CD14-positive monocyte (primary cell): Measurements from ENCODE around the gene WNT11. TPM values are rescaled to one million over a fixed set of nuclear protein-coding genes. Genes with fewer than 3 reads are reported as not detected.

Source experiments
- DNase-seq, 3 donors: peaks; one replicate each; pipeline ENCODE4 v3.0.0-alpha.2; 2011 to 2022
- H2AFZ ChIP-seq: 2 replicates; pipeline ENCODE4 v1.6.0; 2012; ENCODE audit warnings: mild to moderate bottlenecking, low read depth, low read length, inconsistent platforms; ENCODE audit not compliant: insufficient read depth, poor library complexity, severe bottlenecking
- H3K27ac ChIP-seq, 2 donors: 1 replicate in 1 of 2; 2 replicates in 1 of 2; pipeline ENCODE4 v1.5.1; 2012 to 2013; ENCODE audit warnings: low read length in 2 of 2, control low read depth in 1 of 2, inconsistent platforms in 1 of 2, low read depth in 1 of 2, mild to moderate bottlenecking in 1 of 2
- H3K27me3 ChIP-seq, 2 donors: one replicate each; pipeline versions ENCODE4 v1.6.0 to v1.6.1; 2011 to 2013; ENCODE audit warnings: low read length in 2 of 2; ENCODE audit not compliant: control insufficient read depth in 2 of 2, insufficient read depth in 2 of 2
- H3K36me3 ChIP-seq, 2 donors: replicated peaks in 1 of 2; 1 replicate in 1 of 2; 2 replicates in 1 of 2; pipeline versions ENCODE4 v1.5.1 to v1.6.1; 2012 to 2013; ENCODE audit warnings: low read length in 2 of 2, control low read depth in 1 of 2, inconsistent platforms in 1 of 2, mild to moderate bottlenecking in 1 of 2; ENCODE audit not compliant: insufficient read depth in 2 of 2, control insufficient read depth in 1 of 2
- H3K4me1 ChIP-seq, 2 donors: 1 replicate in 1 of 2; 2 replicates in 1 of 2; pipeline versions ENCODE4 v1.5.1 to v1.6.1; 2012 to 2013; ENCODE audit warnings: low read length in 2 of 2, control low read depth in 1 of 2, inconsistent platforms in 1 of 2, mild to moderate bottlenecking in 1 of 2, moderate library complexity in 1 of 2; ENCODE audit not compliant: insufficient read depth in 2 of 2, control insufficient read depth in 1 of 2
- H3K4me2 ChIP-seq: replicated peaks from 2 replicates; pipeline ENCODE3; 2012; ENCODE audit warnings: low read length, moderate library complexity, mild to moderate bottlenecking; ENCODE audit not compliant: poor library complexity, severe bottlenecking; ENCODE audit errors: extremely low read depth
- H3K4me3 ChIP-seq, 3 experiments: fragments of 200-600 bp in 1 of 3; sonication (generic) in 1 of 3; replicated peaks in 1 of 3; 1 replicate in 2 of 3; 2 replicates in 1 of 3; pipeline ENCODE4 v1.5.1; 2011 to 2013; ENCODE audit warnings: low read length in 3 of 3, mild to moderate bottlenecking in 3 of 3, control low read depth in 2 of 3, low read depth in 2 of 3, inconsistent platforms in 1 of 3, moderate library complexity in 1 of 3
- H3K79me2 ChIP-seq: 2 replicates; pipeline ENCODE4 v1.6.0; 2012; ENCODE audit warnings: mild to moderate bottlenecking, control low read depth, inconsistent platforms, low read length, moderate library complexity; ENCODE audit not compliant: insufficient read depth
- H3K9ac ChIP-seq: 2 replicates; pipeline ENCODE4 v1.6.0; 2017; ENCODE audit warnings: low read length, mild to moderate bottlenecking; ENCODE audit not compliant: insufficient read depth, poor library complexity, severe bottlenecking
- H3K9me3 ChIP-seq, 2 donors: replicated peaks in 1 of 2; 1 replicate in 1 of 2; 2 replicates in 1 of 2; pipeline versions ENCODE4 v1.5.1 to v1.6.1; 2012 to 2013; ENCODE audit warnings: low read length in 2 of 2, control low read depth in 1 of 2; ENCODE audit not compliant: control insufficient read depth in 1 of 2, insufficient read depth in 1 of 2
- H4K20me1 ChIP-seq: 2 replicates; pipeline ENCODE4 v1.6.0; 2012; ENCODE audit warnings: mild to moderate bottlenecking, low read length, control low read depth, moderate library complexity; ENCODE audit not compliant: insufficient read depth
- H3K27ac Mint-ChIP-seq, 7 donors: one replicate each; pipeline ENCODE4 v1.8.0; 2020; ENCODE audit warnings: mild to moderate bottlenecking in 7 of 7, mixed read lengths in 7 of 7, moderate library complexity in 6 of 7, inconsistent platforms in 2 of 7
- H3K27me3 Mint-ChIP-seq, 3 donors: one replicate each; pipeline ENCODE4 v1.8.0; 2021 to 2022; ENCODE audit warnings: low read depth in 3 of 3, mild to moderate bottlenecking in 3 of 3, mixed read lengths in 3 of 3, moderate library complexity in 3 of 3, inconsistent platforms in 1 of 3
- H3K36me3 Mint-ChIP-seq, 2 donors: one replicate each; pipeline ENCODE4 v1.8.0; 2020; ENCODE audit warnings: mixed read lengths in 2 of 2, inconsistent platforms in 1 of 2, mild to moderate bottlenecking in 1 of 2
- H3K4me1 Mint-ChIP-seq: one replicate; pipeline ENCODE4 v1.8.0; 2020; ENCODE audit warnings: mild to moderate bottlenecking, mixed read lengths
- H3K4me3 Mint-ChIP-seq, 2 donors: one replicate each; pipeline ENCODE4 v1.8.0; 2020; ENCODE audit warnings: mild to moderate bottlenecking in 2 of 2, mixed read lengths in 2 of 2, moderate library complexity in 1 of 2
- H3K9me3 Mint-ChIP-seq, 7 donors: one replicate each; pipeline ENCODE4 v1.8.0; 2020 to 2022; ENCODE audit warnings: mixed read lengths in 7 of 7, mild to moderate bottlenecking in 6 of 7, moderate library complexity in 6 of 7, inconsistent platforms in 2 of 7
- WGBS: methylation state at CpG from one replicate; pipeline ENCODE4 v1.1.5; 2013; ENCODE audit warnings: missing lambda C conversion rate; ENCODE audit not compliant: insufficient coverage; 5-methylcytosine and 5-hydroxymethylcytosine counted together
- intact Hi-C, 2 donors: fragments of 100-400 bp; cut with micrococcal nuclease; formaldehyde crosslinking; loops; one replicate each; pipeline versions ENCODE4 v1.15.0 to v1.15.1; 2023
- polyA plus RNA-seq, 3 donors: library from polyadenylated mRNA; depleted of rRNA in 1 of 3; unstranded in 2 of 3; stranded (reverse) in 1 of 3; fragments of 300-500 nt in 2 of 3; fragments of >200 nt in 1 of 3; fragmentation: Illumina TruSeq in 2 of 3; gene quantifications; 1 replicate in 2 of 3; 2 replicates in 1 of 3; pipeline ENCODE4 v1.2.3, GENCODE V29; 2012 to 2021
- TF ChIP-seq, protein P1 (sequence below): fragments of 200-600 bp; IDR thresholded peaks from one replicate; pipeline ENCODE4 v1.8.0; 2022; ENCODE audit warnings: antibody characterized with exemption, mild to moderate bottlenecking

WNT11 gene
- polyA plus RNA-seq, 3 donors, result 0.09 to 0.24 (median 0.21) TPM

DNA sequence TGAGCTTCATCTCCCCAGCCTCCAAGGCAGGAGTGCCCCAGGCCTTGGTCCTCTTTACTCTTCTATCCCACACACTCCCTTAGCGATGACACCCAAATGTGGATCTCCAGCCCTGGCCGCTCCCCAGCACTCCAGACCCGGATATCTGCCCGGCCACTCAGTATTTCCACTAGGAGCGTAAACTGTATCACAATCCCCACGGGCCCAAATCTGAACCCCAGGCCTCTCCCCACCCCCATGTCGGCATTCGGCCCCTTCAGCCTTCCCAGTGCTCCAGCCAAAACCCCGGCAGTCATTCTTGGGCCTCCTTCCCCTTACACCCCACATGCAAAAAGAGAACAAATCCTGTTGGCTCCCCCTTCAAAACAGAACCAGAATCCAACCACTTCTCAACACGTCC is 20.8 kb downstream of the WNT11 start:
- Mint-ChIP-seq H3K4me1 (peaks cover 6% of the 10 kb centered on the region), H3K27me3 (peaks cover 2 to 6% (median 2%) of the 10 kb centered on the region in 3 donors), H3K36me3 (no peaks in the 10 kb centered on the region), H3K4me3 (no peak overlapping the region), H3K27ac (no peak overlapping the region), H3K9me3 (no peaks in the 10 kb centered on the region)
- H3K27ac ChIP-seq, result no peak overlapping the region
- no peaks in the 10 kb centered on the region for H3K27me3 ChIP-seq
- no peaks in the 10 kb centered on the region for H3K9me3 ChIP-seq
- H4K20me1 ChIP-seq, result no peaks in the 10 kb centered on the region
- 90% methylated on average over 10 of the region's 10 CpGs for WGBS
- H2AFZ ChIP-seq, result no peak overlapping the region
- intact Hi-C loops, result no loop called here
- DNase-seq, result no peak
- no peaks in the 10 kb centered on the region for H3K79me2 ChIP-seq
- no peak overlapping the region for H3K4me2 ChIP-seq
- no peak overlapping the region for H3K4me3 ChIP-seq
- H3K9ac ChIP-seq, result no peak overlapping the region
- no peaks in the 10 kb centered on the region for H3K4me1 ChIP-seq
- no peaks in the 10 kb centered on the region for H3K36me3 ChIP-seq
- TF ChIP-seq, protein P1, sequence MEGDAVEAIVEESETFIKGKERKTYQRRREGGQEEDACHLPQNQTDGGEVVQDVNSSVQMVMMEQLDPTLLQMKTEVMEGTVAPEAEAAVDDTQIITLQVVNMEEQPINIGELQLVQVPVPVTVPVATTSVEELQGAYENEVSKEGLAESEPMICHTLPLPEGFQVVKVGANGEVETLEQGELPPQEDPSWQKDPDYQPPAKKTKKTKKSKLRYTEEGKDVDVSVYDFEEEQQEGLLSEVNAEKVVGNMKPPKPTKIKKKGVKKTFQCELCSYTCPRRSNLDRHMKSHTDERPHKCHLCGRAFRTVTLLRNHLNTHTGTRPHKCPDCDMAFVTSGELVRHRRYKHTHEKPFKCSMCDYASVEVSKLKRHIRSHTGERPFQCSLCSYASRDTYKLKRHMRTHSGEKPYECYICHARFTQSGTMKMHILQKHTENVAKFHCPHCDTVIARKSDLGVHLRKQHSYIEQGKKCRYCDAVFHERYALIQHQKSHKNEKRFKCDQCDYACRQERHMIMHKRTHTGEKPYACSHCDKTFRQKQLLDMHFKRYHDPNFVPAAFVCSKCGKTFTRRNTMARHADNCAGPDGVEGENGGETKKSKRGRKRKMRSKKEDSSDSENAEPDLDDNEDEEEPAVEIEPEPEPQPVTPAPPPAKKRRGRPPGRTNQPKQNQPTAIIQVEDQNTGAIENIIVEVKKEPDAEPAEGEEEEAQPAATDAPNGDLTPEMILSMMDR, result no peak

GRCh38 chr11:76184551-76184993 is 21.7 kb downstream of the WNT11 start:
- Histone ChIP-seq H3K36me3 (no peaks in the 10 kb centered on the region), H3K9me3 (no peaks in the 10 kb centered on the region), H3K4me3 (no peak overlapping the region), H3K4me1 (no peaks in the 10 kb centered on the region), H3K79me2 (no peaks in the 10 kb centered on the region), H2AFZ (no peak overlapping the region), H4K20me1 (no peaks in the 10 kb centered on the region), H3K27me3 (no peaks in the 10 kb centered on the region), H3K9ac (no peak overlapping the region), H3K4me2 (no peak overlapping the region), H3K27ac (no peak overlapping the region)
- H3K27ac Mint-ChIP-seq, result no peak overlapping the region
- H3K4me3 Mint-ChIP-seq, result no peak overlapping the region
- TF ChIP-seq, protein P1, result no peak
- no peaks in the 10 kb centered on the region for H3K36me3 Mint-ChIP-seq
- intact Hi-C loops, result no loop called here
- DNase-seq, result no peak
- WGBS, result 11% methylated on average over 3 of the region's 7 CpGs
- H3K27me3 Mint-ChIP-seq, result peaks cover 0 to 3% (median 2%) of the 10 kb centered on the region in 3 donors
- H3K4me1 Mint-ChIP-seq, result peaks cover 6% of the 10 kb centered on the region
- H3K9me3 Mint-ChIP-seq, result no peaks in the 10 kb centered on the region
